ENCODE results near the gene PTAR1.

PTAR1 gene

DNA sequence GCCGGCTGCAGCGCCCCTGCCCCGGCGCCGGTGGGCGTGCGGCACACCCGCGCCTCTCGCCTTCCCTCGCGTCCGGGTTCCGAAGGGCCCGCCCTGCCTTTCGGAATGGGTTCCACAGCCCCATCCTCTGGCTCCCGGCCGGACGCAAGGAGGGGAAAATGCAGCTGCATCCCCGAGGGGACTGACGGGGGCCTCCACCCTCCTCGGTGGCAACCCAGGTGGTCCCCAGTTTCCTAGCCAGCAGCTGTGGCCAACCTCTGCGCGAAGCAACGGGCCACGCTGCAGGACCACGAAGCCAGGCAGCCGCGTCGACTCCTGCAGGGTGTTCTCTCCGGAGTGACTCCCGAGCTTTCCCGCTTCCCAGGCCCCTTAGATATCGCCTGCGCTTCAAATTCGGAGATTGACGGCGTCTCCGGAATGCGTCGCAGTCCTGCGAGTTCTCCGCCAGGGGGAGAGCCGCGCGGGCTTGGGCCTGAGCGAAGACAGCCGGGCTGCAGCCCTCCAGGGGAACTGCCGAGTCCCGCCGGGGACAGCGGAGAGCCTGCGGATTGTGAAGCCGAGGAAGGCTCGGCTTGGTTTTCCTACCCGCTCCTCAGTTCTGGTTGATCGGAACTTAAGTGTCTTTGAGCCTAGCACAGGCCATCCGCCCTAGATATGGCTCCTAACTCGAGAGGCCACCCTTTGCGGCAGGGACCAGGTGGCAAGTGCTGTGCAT lies 87.1 kb downstream of the PTAR1 start:
- peak; percentile 86 for DNase-seq

DNA sequence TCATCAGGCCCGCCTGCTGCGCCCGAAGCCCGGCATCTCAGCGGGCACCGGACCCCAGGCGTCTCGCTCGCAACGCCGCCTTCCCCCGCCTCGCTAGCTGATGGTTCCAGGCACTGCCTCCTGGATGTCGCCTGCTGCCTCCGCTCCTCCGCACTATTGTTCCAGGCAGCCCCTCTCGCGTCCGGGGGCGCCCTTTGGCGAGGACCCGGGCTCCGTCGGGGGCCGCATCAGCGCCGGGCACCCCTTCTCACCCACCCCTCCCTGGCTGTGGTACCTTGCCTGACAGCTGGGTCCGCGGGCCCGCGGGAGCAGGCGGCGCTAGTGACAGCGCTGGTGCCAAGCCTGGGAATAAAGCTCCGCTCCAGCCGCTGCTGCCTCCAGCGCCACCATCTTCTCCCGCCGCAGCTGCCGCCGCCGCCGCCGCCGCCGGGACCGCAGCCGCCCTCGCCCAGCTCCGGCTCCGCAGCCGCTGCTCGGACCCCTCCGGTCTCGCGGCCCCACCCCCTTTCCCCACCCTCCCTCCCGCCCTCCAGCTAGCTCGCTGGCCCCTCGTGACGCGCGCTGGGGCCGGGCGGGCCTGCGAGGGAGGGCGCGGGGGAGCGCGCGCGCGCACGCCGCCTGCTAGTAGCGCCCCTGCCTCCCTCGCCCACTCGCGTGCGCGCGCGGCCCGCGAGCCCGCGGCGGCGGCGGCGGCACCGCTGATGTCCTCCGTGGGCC lies 87.8 kb downstream of the PTAR1 start, which contains the start of gene APBA1:
Gene APBA1 (minus strand): TSS at position 493 of the 717 bp plus-strand sequence.
- peak; percentile 84 for DNase-seq

- DNase-seq: peak; percentile 42
These were observed 88.4 kb downstream of the PTAR1 start for GRCh38 chr9:69671311-69671878.

- no peak for DNase-seq
These were observed 92.5 kb downstream of the PTAR1 start for GRCh38 chr9:69667306-69667705.

DNA sequence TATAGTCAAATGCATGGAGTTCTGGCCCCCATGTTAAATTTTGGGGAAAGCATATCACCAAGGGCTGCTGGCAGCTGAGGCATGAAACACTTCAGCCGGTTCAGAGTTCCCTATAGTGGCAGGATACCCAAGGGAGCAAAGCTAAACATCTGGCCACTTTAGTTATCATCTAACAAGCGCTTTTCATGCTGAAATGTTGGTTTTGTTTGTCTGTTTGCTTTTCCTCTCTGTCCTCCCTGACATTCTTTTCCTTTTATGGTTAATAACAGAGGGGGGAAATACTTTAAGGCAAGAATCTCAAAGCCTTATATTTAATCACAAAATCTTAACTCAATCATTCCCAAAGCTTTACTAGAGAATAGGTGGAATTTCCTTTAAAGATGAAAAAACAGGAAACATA lies 99.5 kb downstream of the PTAR1 start:
- DNase-seq: no peak

Data from midbrain (tissue), 1 donor.